ENCODE data around the gene BMERB1. TPM values are rescaled to one million over a fixed set of nuclear protein-coding genes. Genes with fewer than 3 reads are reported as not detected.
"Not testable (repeated sequence)": the region's sequence is repeated elsewhere in the genome, so short reads cannot be mapped to it uniquely, and the experiment has no call there.

BMERB1 gene
- total RNA-seq, 1 donor from 2014 or later, result 6.9 TPM

GRCh38 chr16:15586716-15587115 lies 152.3 kb downstream of the BMERB1 start:
- intact Hi-C loops (cut with micrococcal nuclease), result no loop called here

- intact Hi-C loops (cut with micrococcal nuclease), result no loop called here
These were observed 152.9 kb downstream of the BMERB1 start for GRCh38 chr16:15587152-15587825.

GRCh38 chr16:15592324-15592723 lies 157.9 kb downstream of the BMERB1 start:
- intact Hi-C loops (cut with micrococcal nuclease), result loop anchor here (5.0 kb wide), 1 partner anchor 535 kb away; the partner anchor contains the start of gene NTAN1

- intact Hi-C loops (cut with micrococcal nuclease), result loop anchor here (5.0 kb wide), 1 partner anchor 536 kb away; the partner anchor contains the start of gene NTAN1
These were observed 158.8 kb downstream of the BMERB1 start for GRCh38 chr16:15593235-15593634.

- intact Hi-C loops (cut with micrococcal nuclease), result loop anchor here (5.0 kb wide), 1 partner anchor 538 kb away; the partner anchor contains the start of gene NTAN1
These were observed 160.4 kb downstream of the BMERB1 start for GRCh38 chr16:15594711-15595320.

- intact Hi-C loops (cut with micrococcal nuclease), result no loop called here
These were observed 162.7 kb downstream of the BMERB1 start for GRCh38 chr16:15597135-15597534.

GRCh38 chr16:15597822-15598647 lies 163.6 kb downstream of the BMERB1 start:
- intact Hi-C loops (cut with micrococcal nuclease), result no loop called here

GRCh38 chr16:15598648-15599190 lies 164.3 kb downstream of the BMERB1 start:
- intact Hi-C loops (cut with micrococcal nuclease), result no loop called here

GRCh38 chr16:15599303-15600070 lies 165.1 kb downstream of the BMERB1 start:
- intact Hi-C loops (cut with micrococcal nuclease), result no loop called here

- intact Hi-C loops (cut with micrococcal nuclease), result no loop called here
These were observed 167.0 kb downstream of the BMERB1 start for GRCh38 chr16:15601212-15601879.

GRCh38 chr16:15602285-15603044 lies 168.1 kb downstream of the BMERB1 start:
- intact Hi-C loops (cut with micrococcal nuclease), result no loop called here

GRCh38 chr16:15604460-15605440 lies 170.4 kb downstream of the BMERB1 start:
- intact Hi-C loops (cut with micrococcal nuclease), result no loop called here

GRCh38 chr16:15605839-15606517 lies 171.6 kb downstream of the BMERB1 start:
- intact Hi-C loops (cut with micrococcal nuclease), result no loop called here

GRCh38 chr16:15606518-15607220 lies 172.3 kb downstream of the BMERB1 start:
- intact Hi-C loops (cut with micrococcal nuclease), result no loop called here

- intact Hi-C loops (cut with micrococcal nuclease), result not testable (repeated sequence)
These were observed 172.9 kb downstream of the BMERB1 start for GRCh38 chr16:15607221-15607699.

GRCh38 chr16:15607700-15608396 lies 173.5 kb downstream of the BMERB1 start:
- intact Hi-C loops (cut with micrococcal nuclease), result no loop called here
